NCI-H2227 (cell line): ENCODE measurements around the gene PGS1.

ENCODE experiments used
- DNase-seq: peaks from one replicate; lab custom pipeline; 2025; ENCODE audit not compliant: unreplicated experiment; lab: John Stamatoyannopoulos, UW

PGS1 gene

DNA sequence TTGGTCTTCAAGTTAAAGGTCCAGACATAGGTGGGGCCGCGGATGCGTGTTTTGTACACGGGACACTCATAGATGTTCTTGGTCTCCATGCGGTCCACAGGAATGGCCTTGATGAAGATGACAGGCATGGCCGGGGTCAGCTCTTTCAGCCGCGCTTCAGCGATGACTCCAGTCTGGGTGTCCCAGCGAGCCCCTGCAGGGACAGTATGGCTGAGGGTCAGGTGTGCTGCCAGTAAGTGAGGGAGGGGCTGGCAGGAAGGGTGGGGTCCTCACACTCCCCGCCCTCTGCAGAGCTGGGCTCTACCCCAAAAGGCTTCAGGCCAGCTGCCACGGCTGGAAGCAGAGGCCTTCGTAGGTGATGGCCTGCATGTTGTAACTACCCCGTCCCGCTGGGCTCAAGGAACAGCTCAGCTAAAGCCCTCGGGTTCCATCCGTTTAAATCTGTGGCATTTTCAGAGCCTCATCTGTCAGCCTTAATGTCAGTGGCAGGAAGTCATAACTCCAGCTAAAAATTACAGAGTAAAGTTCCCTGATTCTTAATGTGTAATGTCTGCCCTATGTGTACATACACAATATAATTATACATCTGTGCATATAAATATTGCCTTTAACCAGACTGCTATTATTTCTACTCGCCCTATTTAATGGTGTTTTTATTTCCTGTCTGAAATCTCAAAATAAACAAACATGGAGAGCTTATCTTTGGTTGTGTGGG, 45.7 kb downstream of the PGS1 start:
- no peak for DNase-seq

DNA sequence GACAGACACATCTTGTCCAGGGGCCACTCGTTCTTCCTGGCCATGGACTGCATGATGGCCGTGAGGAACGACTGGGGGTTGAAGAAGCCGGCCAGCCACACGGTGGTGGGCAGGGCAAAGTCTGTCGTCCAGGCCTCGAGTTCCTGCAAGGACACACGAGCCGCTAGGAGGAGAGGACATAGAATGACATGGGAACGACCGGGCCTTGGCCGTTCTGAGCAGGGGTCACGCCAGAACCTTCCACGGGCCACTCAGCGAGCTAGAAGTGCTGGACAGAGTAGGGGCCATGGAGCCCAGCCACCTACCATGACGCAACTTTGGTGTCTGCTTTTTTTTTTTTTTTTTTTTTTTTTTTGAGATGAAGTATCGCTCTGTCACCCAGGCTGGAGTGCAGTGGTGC, 47.0 kb downstream of the PGS1 start:
- DNase-seq, result no peak

DNA sequence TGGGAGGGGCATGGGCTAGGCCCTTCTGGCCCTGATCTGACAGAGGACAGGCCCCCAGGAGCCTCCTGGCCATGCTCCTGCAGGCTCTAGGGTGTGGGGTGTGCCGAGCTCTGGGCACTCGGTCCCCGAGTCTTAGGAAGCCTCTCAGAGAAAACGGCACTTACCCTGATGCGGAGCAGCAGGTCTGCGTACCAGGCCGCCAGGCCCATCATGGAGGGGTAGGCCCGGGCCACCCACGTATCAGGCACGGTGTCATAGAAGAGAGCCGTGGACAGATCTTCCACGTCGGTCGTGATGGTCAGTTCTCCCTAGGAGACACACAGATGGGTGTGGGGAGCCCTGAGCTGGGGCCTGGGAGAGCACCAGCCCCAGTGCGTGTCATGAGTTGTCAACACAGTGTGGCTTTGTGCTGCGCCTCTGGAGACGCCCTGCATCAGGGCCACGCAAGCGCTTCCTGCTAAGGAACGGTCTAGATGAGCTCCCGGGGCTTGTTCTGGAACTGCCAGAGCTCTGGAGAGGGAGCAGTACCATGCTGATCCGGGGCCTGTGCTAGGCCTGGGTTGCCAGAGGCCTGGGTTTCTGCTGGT, 47.9 kb downstream of the PGS1 start:
- no peak for DNase-seq

DNA sequence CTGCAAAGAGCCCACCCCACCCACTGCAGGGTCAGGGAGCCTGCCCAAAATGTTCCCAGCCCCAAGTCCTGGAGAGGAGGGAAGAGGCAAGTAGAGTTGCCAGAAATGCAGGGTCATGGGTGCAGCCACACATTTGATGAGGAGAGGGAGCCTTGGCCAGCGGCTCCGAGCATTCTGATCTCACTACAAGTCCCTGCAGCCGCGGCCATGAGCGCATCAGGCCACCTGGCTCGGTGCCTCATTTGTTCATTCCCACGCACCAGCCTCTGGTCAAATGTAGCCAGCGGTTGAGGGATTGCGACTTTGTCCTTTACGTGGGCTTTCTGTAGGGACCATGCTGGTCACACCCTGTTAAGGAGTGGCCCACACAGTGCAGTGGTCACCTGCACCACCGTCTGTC, 48.7 kb downstream of the PGS1 start:
- no peak for DNase-seq

DNA sequence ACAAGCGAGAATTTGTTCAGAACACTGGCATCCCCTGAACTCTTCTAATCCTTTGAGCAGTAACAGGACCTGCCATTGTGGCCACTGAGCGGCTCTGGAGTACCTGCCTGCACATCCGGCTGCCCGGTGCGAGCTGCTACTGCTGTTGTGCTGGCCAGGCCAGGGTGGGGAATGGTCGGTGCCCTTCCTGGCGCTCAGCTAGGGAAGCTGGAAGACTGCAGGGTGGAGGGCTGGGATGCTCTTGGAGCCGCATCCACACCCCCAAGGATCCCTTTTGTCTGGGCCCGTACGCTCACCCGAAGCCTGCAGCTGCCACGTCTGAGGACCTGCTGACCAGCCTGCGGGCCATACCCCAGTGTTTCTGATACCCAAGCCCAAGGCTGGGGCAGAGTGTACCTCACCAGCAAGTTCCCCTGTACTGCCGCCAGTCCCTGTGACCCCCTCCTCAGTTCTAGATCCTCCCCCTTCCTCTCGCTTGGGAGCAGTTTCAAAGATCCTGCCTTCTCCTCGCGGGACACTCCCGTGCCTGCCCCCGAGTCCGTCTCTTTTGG, 49.7 kb downstream of the PGS1 start:
- no peak for DNase-seq

DNA sequence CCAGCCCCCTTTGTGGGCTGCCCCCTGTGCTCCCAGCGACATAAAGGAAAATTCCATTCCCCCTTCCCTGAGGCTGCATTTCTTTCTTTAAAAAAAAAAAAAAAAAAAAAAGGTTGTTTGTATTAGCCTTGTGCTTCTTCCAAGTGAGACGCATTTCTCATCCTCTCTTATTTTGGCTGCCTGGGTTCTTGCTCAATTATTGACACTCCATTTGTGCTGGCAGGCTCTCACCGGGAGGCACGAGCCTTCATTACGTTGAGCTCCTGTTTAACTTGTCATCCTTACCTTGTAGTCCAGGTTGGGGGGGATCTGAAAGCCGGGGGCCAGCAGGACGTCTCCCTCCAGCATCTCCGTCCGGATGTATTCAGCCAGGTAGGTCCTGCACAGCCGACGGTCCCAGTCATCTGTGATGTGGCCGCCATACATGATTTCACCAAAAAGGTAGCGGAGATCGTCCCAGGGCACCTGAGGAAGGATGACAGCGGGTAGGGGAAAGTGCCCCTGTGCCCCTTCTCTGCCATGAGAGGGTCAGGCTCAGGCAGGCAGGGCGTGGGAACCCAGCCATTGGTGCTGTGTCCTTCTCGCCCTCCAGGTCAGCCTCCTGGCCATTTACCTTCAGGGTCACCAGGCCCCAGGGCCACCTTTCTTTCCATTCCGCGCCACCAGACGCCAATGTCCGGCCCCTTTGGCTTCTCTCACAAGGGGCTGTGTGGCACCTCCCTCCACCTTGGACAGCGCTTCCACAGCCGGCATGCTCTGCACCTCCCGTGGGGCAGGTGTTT, 50.6 kb downstream of the PGS1 start:
- no peak for DNase-seq

DNA sequence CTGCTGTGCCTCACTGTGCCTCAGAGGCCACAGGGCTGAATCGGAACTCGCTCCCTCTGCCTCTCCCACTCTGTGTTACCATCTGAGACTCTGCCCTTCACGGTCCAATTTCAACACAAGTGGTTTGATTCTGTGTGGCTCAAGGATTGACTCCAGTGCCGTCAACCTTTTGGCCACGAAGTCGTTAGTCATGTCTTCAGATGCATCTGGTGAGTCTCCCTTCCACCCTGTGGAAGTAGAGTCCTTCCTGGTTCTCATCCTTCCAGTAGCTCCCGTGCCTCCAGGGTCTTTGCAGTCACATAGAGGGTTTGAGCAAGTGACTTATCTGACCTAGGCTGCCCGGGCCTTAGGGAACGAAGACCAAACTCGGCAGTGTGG, 51.2 kb downstream of the PGS1 start:
- DNase-seq, result no peak

DNA sequence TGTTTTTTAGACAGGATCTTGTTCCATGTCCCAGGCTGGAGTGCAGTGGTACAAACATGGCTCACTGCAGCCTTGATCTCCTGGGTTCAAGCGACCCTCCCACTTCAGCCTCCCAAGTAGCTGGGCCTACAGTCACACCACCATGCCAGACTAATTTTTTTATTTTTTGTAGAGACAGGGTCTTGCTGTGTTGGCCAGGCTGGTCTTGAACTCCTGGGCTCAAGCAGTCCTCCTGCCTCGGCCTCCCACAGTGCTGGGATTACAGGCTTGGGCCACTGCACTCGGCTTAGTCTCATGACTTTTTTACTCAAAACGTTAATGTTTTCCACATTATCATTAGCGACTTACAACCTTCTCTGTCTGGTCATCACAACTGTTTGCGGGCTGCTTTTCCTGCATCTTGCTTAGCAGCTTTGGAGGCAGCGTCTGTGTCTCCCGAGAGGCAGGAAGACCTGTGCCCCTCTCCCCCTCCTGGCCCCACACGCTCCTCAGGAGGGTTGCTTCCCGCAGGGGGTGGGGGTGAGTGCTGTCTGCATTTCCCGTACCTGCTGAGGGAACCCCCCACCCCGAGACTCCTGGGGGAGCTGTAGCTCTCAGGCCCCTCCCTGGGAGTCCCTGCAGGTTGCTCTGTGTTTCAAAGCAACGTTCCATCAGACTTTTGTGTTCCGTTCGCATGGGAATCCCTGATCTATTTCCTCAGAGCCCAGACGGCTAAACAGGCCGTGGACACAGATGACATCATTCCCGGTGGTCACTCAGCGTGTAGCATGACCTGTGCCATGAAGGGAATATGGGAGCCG, 52.6 kb downstream of the PGS1 start:
- no peak for DNase-seq

DNA sequence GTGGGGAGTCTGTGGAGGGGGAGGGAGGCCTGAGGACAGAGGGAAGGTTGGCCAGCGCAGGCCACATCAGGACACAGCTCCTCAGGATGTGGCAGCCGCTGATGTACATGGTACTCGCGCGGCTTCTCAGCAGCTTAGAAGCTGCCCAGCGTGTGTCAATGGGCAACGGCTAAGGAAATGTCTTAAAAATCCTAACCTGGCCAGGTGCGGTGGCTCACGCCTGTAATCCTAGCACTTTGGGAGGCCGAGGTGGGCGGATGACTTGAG, 53.2 kb downstream of the PGS1 start:
- no peak for DNase-seq

DNA sequence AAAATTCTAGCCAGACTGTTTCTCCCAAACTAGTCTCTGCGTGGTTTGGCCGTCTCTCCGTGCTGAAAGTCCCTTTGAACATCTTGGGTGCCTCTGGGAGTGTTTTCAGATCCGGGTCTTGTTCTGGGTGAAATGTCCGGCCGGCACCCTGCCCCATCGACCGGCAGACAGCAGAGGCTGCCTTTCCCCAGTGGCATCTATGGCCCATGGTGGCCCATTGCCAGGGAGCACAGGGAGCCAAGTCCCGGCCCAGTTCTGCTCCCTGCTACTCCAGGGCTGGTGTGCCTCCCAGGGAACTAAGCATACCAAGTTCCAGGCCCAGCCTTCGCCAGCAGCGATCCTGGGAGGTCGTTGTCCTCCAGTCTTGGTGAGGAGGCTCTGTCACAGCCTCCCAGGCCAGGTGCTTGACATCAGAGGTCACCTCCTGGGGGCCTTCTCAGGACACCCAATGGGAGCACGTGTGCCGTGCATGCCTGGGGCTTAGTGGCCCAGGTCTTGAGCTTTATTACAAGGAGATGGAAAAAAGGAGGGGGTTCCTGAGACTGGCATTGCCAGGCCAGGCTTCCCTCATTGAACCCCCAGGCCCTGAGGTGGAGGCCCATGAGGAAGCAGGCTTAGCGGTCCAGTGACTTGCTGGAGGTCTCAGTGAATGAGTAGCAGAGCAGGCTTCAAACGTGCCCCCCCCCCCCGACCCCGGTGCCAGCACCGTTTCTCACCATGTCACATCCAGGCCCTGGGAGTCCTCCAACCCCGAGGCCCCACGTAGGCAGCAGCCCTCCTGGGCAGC, 54.0 kb downstream of the PGS1 start:
- DNase-seq, result no peak

DNA sequence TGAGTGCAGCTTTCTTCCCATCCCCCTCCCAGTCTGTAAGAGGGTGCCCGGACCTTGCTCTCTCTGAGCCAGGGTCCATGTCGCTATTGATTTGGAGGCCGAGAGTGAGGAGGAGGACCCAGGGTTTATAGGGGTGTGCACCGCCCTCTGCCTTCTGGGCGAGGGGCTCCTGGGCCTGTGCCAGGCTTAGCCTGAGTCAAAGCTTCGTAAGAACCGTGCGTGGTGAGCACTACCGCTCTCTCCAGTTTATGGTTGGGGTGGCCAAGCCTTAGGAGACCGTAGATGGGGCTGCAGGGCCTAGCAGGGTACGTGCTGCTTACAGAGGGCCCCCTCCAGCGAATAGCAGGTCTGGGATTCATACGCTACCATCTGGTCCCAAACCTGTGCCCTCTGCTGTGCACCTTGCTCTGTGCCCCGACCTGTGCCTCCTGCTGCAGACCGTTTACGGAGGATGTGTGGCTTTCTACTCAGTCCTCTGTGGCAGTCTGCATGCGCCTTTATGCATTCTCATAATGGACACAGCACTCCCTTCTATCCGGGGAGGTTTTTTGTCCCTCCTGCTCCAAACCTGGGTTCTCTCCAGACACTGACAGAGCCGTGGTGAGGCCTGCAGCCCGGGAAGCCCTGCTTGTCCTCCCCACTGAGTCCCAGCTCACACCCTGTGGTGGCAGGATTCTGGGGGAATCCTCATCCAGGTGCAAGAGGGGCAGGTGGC, 54.7 kb downstream of the PGS1 start:
- no peak for DNase-seq

DNA sequence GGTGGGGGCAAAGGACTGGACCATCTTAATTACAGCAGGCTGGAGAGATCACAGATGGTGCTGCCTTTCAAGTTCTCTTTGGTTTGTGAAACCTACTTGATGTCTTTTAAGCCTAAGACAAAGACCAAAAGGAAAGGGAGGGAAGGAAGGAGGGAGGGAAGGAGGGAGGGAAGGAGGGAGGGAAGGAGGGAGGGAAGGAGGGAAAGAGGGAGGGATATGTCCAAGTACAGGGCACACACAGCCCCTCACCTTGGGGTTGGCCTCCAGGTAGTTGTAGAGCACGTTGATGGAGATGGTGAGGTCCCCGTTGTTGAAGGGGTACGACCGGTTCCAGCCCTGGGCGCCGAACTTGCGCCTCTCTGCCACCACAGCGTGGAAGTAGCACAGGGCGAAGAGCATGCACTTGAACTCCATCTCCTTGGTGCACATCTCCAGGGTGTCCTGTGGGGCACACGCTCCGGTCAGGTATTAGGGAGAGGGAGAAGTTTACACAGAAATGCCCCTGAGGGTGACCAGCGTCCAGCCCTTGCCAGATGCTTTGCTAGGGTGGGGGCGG, 55.4 kb downstream of the PGS1 start:
- DNase-seq, result no peak

DNA sequence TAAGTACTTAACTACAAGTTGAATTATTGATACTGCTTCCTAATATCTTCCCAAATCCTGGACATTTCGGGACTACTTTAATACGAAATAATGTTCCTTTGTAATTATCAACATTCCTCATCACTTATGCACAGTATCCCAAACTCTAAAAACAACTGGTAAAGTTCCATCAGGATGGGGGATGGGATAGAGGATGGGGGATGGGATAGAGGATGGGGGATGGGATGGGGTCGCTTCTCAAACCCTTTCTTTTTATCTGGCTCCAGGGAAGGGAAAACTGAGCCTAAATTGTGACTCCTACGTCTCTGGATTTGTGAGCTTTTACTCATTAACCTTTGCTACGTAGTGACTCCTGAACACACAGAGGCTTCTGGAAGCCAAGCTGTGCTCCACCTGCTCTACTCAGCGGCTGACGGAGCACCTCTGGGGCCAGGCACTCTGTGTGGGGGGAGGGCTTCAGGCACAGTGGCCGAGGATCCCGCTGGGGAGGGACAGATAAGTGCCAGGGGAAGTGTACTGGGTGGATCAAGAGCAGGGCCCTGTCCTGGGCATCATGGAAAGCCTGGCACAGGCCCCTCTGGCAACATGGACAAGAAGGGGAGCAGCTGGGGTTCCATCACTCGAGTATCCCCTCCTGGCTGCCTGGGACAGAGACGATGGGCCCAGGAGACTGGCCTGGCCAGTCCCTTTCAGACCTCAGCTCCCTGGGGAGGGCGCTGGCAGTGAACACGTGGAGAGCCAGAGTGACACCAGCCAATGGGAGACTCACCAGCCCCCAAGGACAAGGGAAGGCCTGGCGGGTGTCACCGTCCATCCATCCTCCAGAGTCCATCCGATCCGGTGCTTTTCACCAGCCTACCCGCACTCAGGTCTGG, 56.2 kb downstream of the PGS1 start:
- no peak for DNase-seq

DNA sequence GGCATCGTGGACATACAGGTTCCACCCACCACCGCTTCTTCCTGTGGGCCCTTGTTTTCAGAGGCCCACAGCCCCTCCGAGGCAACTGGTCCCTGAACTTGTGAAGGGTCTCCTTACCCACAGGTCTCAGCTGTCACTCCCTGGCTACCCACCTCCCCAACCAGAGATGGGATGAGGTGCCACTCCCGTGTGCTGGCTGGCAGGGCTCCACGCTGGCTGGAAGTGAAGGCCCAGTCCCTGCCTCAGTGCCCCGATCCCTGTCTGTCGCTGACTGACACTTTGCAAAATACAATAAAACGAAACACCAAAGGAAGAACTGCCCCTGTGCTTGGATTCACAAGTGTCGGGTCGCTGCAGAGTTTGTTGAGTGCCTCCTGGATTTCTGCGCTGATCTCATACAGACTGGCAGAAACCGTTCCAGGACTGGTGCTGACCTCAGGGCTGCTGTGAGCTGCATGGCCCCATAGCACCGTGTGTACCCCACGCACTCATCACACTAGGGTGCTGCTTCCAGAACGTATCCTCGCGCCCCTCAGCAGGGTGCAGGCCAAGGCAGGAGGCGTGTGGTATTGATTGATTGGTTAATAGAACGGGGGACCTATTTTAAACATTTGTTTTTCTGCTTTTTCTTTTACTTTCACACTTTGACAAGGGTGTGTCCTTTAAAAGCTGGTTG, 57.0 kb downstream of the PGS1 start:
- DNase-seq, result no peak

DNA sequence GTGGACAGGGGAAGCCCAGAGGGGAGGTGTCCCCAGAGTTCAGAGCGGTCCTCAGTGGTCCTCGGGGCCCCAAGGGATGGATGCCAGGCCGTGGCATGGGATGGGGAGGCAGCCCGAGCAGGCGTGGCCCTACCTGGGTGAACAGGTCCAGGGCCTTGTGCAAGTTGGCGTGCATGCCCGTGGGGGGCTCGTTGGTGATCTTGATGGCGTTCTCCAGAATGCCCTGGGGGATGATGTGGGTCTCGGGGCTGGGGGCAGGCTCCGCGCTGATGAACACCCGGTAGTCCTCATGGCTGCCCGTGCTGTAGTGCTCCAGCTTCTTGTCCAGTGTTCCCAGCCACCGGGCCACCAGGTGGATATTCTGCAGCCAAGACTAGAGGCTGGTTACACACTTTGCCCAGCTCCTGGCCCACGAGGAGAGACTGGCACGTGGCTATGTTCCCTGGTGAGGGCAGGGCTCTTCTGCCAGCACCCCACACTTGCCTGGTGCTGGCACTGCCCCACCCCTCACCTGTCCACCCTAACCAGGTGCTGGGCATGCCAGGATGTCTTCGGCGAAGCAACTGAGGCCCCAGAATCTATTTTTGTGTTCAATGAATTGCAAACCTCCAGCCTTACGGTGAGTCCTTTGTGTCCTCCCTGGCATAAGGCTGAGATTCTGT, 59.2 kb downstream of the PGS1 start:
- no peak for DNase-seq

DNA sequence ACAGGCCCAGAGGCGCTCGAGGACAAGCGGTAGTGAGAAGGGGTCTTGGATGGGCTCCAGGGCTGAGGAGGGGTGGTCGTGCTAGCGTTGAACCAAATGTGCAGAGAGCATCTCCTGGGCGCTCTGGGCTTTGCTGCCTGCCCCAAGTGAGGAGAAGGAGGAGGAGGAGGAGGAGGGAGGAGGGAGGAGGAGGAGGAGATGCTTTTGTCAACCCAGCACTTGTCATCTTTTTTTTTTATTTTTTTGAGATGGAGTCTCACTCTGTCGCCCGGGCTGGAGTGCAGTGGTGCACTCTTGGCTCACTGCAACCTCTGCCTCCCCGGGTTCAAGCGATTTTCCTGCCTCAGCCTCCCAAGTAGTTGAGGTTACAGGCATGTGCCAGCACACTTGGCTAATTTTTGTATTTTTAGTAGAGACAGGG, 59.8 kb downstream of the PGS1 start:
- no peak for DNase-seq

DNA sequence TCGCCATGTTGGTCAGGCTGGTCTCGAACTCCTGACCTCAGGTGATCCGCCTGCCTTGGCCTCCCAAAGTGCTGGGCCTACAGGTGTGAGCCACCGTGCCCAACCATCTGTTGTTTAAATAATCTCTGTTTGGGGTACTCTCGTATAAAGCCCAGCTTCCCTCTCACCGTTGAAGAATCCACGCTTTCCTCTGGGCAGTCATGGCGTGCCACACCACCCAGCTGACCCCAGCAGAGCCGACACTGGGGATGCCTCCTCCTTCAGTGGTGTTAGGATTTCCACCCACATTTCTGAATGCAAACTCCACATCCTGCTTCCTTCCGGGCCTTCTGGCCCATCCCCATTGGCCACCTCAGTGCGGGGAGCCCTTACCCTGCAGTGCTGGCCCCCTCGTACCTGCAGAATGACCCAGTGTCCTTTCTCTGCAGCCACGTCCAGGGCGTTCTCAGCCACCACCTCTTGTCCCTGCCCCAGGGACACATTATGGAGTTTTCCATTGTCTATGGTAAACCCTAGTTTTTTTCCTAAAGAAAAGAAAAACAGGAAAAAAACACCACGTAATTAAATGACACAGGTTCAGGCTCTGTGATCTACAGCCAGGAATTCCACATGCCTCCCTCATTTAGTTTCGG, 60.4 kb downstream of the PGS1 start:
- no peak for DNase-seq
